DOHH2 (cell line): Measurements from ENCODE around the gene SLC7A11.

Source experiments
- CTCF ChIP-seq: fragments of 200-600 bp; sonication (generic); IDR thresholded peaks from one replicate; pipeline ENCODE4 v1.5.1; 2014; ENCODE audit warnings: antibody characterized with exemption, mild to moderate bottlenecking, low read depth, low read length; ENCODE audit not compliant: poor library complexity, severe bottlenecking
- EZH2phosphoT487 ChIP-seq: fragments of 200-600 bp; sonication (generic); IDR thresholded peaks from 2 replicates; pipeline ENCODE4 v1.6.1; 2017; ENCODE audit warnings: borderline replicate concordance, mild to moderate bottlenecking, antibody characterized with exemption, low read length, moderate library complexity, mixed read lengths

- TF ChIP-seq CTCF, result no peak
- TF ChIP-seq EZH2phosphoT487, result no peak
Measured at GRCh38 chr4:138262030-138262429, 19.9 kb upstream of the SLC7A11 start.
